Ecto neural progenitor cell (in vitro differentiated cells): ENCODE data around the gene PHF14.

ENCODE experiments used
- DNase-seq: peaks from one replicate; pipeline ENCODE4 v3.0.0-alpha.2; 2018; ENCODE audit warnings: low spot score

The PHF14 gene

GRCh38 chr7:11104578-11104977 lies 130.9 kb downstream of the PHF14 start:
- no peak for DNase-seq

- no peak for DNase-seq
Observed at GRCh38 chr7:11109659-11110058, 136.0 kb downstream of the PHF14 start.

GRCh38 chr7:11120068-11120664 lies 146.5 kb downstream of the PHF14 start:
- DNase-seq, result no peak

- DNase-seq, result no peak
Observed at GRCh38 chr7:11120675-11121220, 147.1 kb downstream of the PHF14 start.

GRCh38 chr7:11124856-11125559 lies 151.3 kb downstream of the PHF14 start:
- DNase-seq, result no peak

GRCh38 chr7:11127114-11127785 lies 153.6 kb downstream of the PHF14 start:
- DNase-seq, result no peak

GRCh38 chr7:11127988-11128387 lies 154.3 kb downstream of the PHF14 start:
- DNase-seq, result no peak

- no peak for DNase-seq
Observed at GRCh38 chr7:11128498-11128897, 154.8 kb downstream of the PHF14 start.

- DNase-seq, result no peak
Observed at GRCh38 chr7:11130012-11130411, 156.3 kb downstream of the PHF14 start.

GRCh38 chr7:11130601-11131000 lies 156.9 kb downstream of the PHF14 start:
- DNase-seq, result no peak

- no peak for DNase-seq
Observed at GRCh38 chr7:11133436-11133959, 159.8 kb downstream of the PHF14 start.

- no peak for DNase-seq
Observed at GRCh38 chr7:11135573-11135972, 161.9 kb downstream of the PHF14 start.

- DNase-seq, result no peak
Observed at GRCh38 chr7:11141541-11141940, 167.9 kb downstream of the PHF14 start.

GRCh38 chr7:11153694-11154093 lies 180.0 kb downstream of the PHF14 start:
- no peak for DNase-seq

- no peak for DNase-seq
Observed at GRCh38 chr7:11155883-11156282, 182.2 kb downstream of the PHF14 start.

- no peak for DNase-seq
Observed at GRCh38 chr7:11161499-11161898, 187.8 kb downstream of the PHF14 start.

- no peak for DNase-seq
Observed at GRCh38 chr7:11163220-11163619, 189.5 kb downstream of the PHF14 start.

GRCh38 chr7:11166051-11166450 lies 192.4 kb downstream of the PHF14 start:
- no peak for DNase-seq

- DNase-seq, result no peak
Observed at GRCh38 chr7:11168650-11169170, 195.0 kb downstream of the PHF14 start.

GRCh38 chr7:11170175-11170574 lies 196.5 kb downstream of the PHF14 start:
- no peak for DNase-seq

GRCh38 chr7:11170863-11171568 lies 197.3 kb downstream of the PHF14 start:
- DNase-seq, result no peak
